HEK293 (cell line): ENCODE results near the gene MYH16.

ENCODE experiments used
- CTCF ChIA-PET: fragments of 350-600 bp; formaldehyde crosslinking; extraction: SDS; loops from one replicate; lab custom pipeline; 2021; ENCODE audit warnings: antibody characterized with exemption; lab: Yijun Ruan, JAX
- POLR2A ChIA-PET: fragments of 300-600 bp; formaldehyde crosslinking; extraction: SDS; loops from one replicate; lab custom pipeline; 2020; ENCODE audit warnings: antibody characterized with exemption, inconsistent platforms; lab: Yijun Ruan, JAX
- H3K27ac ChIP-seq: fragments of 200-500 bp; sonication (Bioruptor generic); 2 replicates; pipeline ENCODE4 v1.5.1; 2014; ENCODE audit warnings: low read depth, low read length, control low read depth, inconsistent platforms; ENCODE audit errors: extremely low read depth
- H3K36me3 ChIP-seq, 2 experiments: fragments of 200-500 bp in 1 of 2; sonication (Bioruptor generic) in 1 of 2; 1 replicate in 1 of 2; 2 replicates in 1 of 2; pipeline ENCODE4 v1.5.1; 2014 to 2017; ENCODE audit warnings: inconsistent platforms in 2 of 2, low read length in 2 of 2; ENCODE audit not compliant: control insufficient read depth in 2 of 2, insufficient read depth in 1 of 2
- H3K4me1 ChIP-seq: fragments of 200-500 bp; sonication (Bioruptor generic); 2 replicates; pipeline ENCODE4 v1.5.1; 2014; ENCODE audit warnings: mild to moderate bottlenecking, low read length, inconsistent platforms; ENCODE audit not compliant: control insufficient read depth, insufficient read depth
- H3K4me3 ChIP-seq: 2 replicates; pipeline ENCODE4 v1.5.1; 2011; ENCODE audit warnings: low read depth, mild to moderate bottlenecking, control low read depth, low read length, moderate library complexity
- H3K9me3 ChIP-seq: fragments of 200-500 bp; sonication (Bioruptor generic); 2 replicates; pipeline ENCODE4 v1.5.1; 2014; ENCODE audit warnings: low read depth, low read length, inconsistent platforms; ENCODE audit not compliant: control insufficient read depth, insufficient read depth
- KLF1 ChIP-seq: fragments of 450-650 bp; formaldehyde crosslinking; IDR thresholded peaks from 2 replicates; pipeline ENCODE4 v1.5.1; 2016; ENCODE audit warnings: missing biosample characterization, missing genetic modification characterization
- PATZ1 ChIP-seq: fragments of 450-650 bp; formaldehyde crosslinking; IDR thresholded peaks from 2 replicates; pipeline ENCODE4 v1.5.1; 2016; ENCODE audit warnings: missing biosample characterization, missing genetic modification characterization
- SP2 ChIP-seq: fragments of 450-650 bp; formaldehyde crosslinking; IDR thresholded peaks from 2 replicates; pipeline ENCODE4 v1.5.1; 2016; ENCODE audit warnings: missing biosample characterization, missing genetic modification characterization
- TSHZ1 ChIP-seq: fragments of 450-650 bp; formaldehyde crosslinking; IDR thresholded peaks from 2 replicates; pipeline ENCODE4 v1.5.1; 2016; ENCODE audit warnings: missing biosample characterization, missing genetic modification characterization, borderline replicate concordance
- ZBTB48 ChIP-seq: fragments of 450-650 bp; formaldehyde crosslinking; IDR thresholded peaks from 2 replicates; pipeline ENCODE4 v1.5.1; 2016; ENCODE audit warnings: missing biosample characterization, missing genetic modification characterization
- ZFP37 ChIP-seq: fragments of 450-650 bp; formaldehyde crosslinking; IDR thresholded peaks from 2 replicates; pipeline ENCODE4 v1.5.1; 2016; ENCODE audit warnings: missing biosample characterization, missing genetic modification characterization
- ZIC2 ChIP-seq: fragments of 450-650 bp; formaldehyde crosslinking; IDR thresholded peaks from 2 replicates; pipeline ENCODE4 v1.5.1; 2016; ENCODE audit warnings: missing biosample characterization, missing genetic modification characterization
- ZNF280C ChIP-seq: fragments of 450-650 bp; formaldehyde crosslinking; IDR thresholded peaks from 2 replicates; pipeline ENCODE4 v1.5.1; 2016; ENCODE audit warnings: missing biosample characterization, missing genetic modification characterization
- ZNF501 ChIP-seq: fragments of 450-650 bp; formaldehyde crosslinking; IDR thresholded peaks from 2 replicates; pipeline ENCODE4 v1.5.1; 2016; ENCODE audit warnings: missing biosample characterization, missing genetic modification characterization
- ZNF600 ChIP-seq: fragments of 450-650 bp; formaldehyde crosslinking; IDR thresholded peaks from 2 replicates; pipeline ENCODE4 v1.5.1; 2016; ENCODE audit warnings: missing biosample characterization, missing genetic modification characterization
- ZNF621 ChIP-seq: fragments of 450-650 bp; formaldehyde crosslinking; IDR thresholded peaks from 2 replicates; pipeline ENCODE4 v1.5.1; 2017; ENCODE audit warnings: missing biosample characterization, missing genetic modification characterization
- ZNF623 ChIP-seq: fragments of 450-650 bp; formaldehyde crosslinking; IDR thresholded peaks from 2 replicates; pipeline ENCODE4 v1.5.1; 2016; ENCODE audit warnings: missing biosample characterization, missing genetic modification characterization
- ZNF629 ChIP-seq: fragments of 450-650 bp; formaldehyde crosslinking; IDR thresholded peaks from 2 replicates; pipeline ENCODE4 v1.5.1; 2017; ENCODE audit warnings: missing biosample characterization, missing genetic modification characterization
- ZNF692 ChIP-seq: fragments of 450-650 bp; formaldehyde crosslinking; IDR thresholded peaks from 2 replicates; pipeline ENCODE4 v1.5.1; 2016; ENCODE audit warnings: missing biosample characterization, missing genetic modification characterization
- ZNF785 ChIP-seq: fragments of 450-650 bp; formaldehyde crosslinking; IDR thresholded peaks from 2 replicates; pipeline ENCODE4 v1.5.1; 2016; ENCODE audit warnings: missing biosample characterization, missing genetic modification characterization
- ZNF843 ChIP-seq: fragments of 450-650 bp; formaldehyde crosslinking; IDR thresholded peaks from 2 replicates; pipeline ENCODE4 v1.5.1; 2016; ENCODE audit warnings: missing biosample characterization, missing genetic modification characterization

Gene MYH16

GRCh38 chr7:99325592-99326407 lies 53.2 kb downstream of the MYH16 start, which contains the start of gene ARPC1A (continued):
- TF ChIP-seq PATZ1 (tag by site-specific recombination) (peak; percentile 71), ZFP37 (tag by site-specific recombination) (peak; percentile 83), ZNF600 (tag by site-specific recombination) (peak; percentile 73; the same call in 1 of the 2 replicates), SP2 (tag by site-specific recombination) (peak; percentile 74), ZNF785 (no peak), ZNF629 (peak; percentile 27; the same call in 1 of the 2 replicates), TSHZ1 (tag by site-specific recombination) (0 out of 2 replicates have a peak, but pooled peaks have one; percentile 10), KLF1 (no peak), ZNF501 (tag by site-specific recombination) (peak; percentile 71; the same call in 1 of the 2 replicates), ZNF843 (peak; percentile 23; the same call in 1 of the 2 replicates), ZBTB48 (tag by site-specific recombination) (0 out of 2 replicates have a peak, but pooled peaks have one; percentile 32), ZIC2 (peak; percentile 55; the same call in 1 of the 2 replicates)

- H3K27ac ChIP-seq: peak overlapping the region; percentile 79; the same call in 1 of the 2 replicates
- ChIA-PET POLR2A (interaction anchor here (1.3 to 1.8 kb wide), 3 partner anchors 10 to 39 kb away, joined by 3 to 6 read pairs (median 3); no protein-coding TSS in a partner anchor), CTCF (interaction anchor here (0.6 to 1.3 kb wide), 4 partner anchors 13 to 110 kb away, joined by 3 to 5 read pairs (median 4); partner anchors contain the start of genes BUD31 and PDAP1)
- peak overlapping the region; percentile 76 for H3K4me3 ChIP-seq
- H3K4me1 ChIP-seq: peaks cover 4% of the 10 kb centered on the region; the same call in 1 of the 2 replicates
- no peaks in the 10 kb centered on the region for H3K9me3 ChIP-seq
- peaks cover 0 to 6% of the 10 kb centered on the region in 2 experiments; a peak in 2 of 3 replicates for H3K36me3 ChIP-seq
- TF ChIP-seq ZNF623 (tag by site-specific recombination) (no peak), ZNF621 (tag by site-specific recombination) (no peak), ZNF692 (tag by site-specific recombination) (no peak), ZNF280C (tag by site-specific recombination) (no peak)
Measured at GRCh38 chr7:99326408-99326782, 53.8 kb downstream of the MYH16 start.
